K562 (cell line): ENCODE measurements around the gene YAF2. TPM values are rescaled to one million over a fixed set of nuclear protein-coding genes. Genes with fewer than 3 reads are reported as not detected.

Experiments used
- BCL6 ChIP-seq: fragments of 250-450 bp; sonication (Bioruptor Pico); IDR thresholded peaks from 2 replicates; pipeline ENCODE4 v1.4.0; 2020
- CBX2 ChIP-seq: fragments of 200-600 bp; sonication (generic); IDR thresholded peaks from one replicate; pipeline ENCODE4 v1.6.1; 2012; ENCODE audit warnings: mild to moderate bottlenecking, low read length, inconsistent platforms; ENCODE audit not compliant: insufficient read depth, poor library complexity, severe bottlenecking
- E2F3 ChIP-seq: fragments of 250-450 bp; sonication (Bioruptor Pico); IDR thresholded peaks from 2 replicates; pipeline ENCODE4 v1.4.0; 2020; ENCODE audit warnings: mild to moderate bottlenecking
- KDM1A ChIP-seq, 2 experiments: fragments of 450-650 bp; IDR thresholded peaks; 2 replicates each; pipeline ENCODE4 v1.6.1; 2016; ENCODE audit warnings: mild to moderate bottlenecking in 2 of 2
- MIER1 ChIP-seq: fragments of 450-650 bp; IDR thresholded peaks from 2 replicates; pipeline ENCODE4 v1.6.1; 2016; ENCODE audit warnings: antibody characterized with exemption, mild to moderate bottlenecking, low read depth
- TAF1 ChIP-seq: IDR thresholded peaks from 2 replicates; pipeline ENCODE4 v1.6.1; 2011; ENCODE audit warnings: mild to moderate bottlenecking, low read length, moderate library complexity; ENCODE audit not compliant: insufficient read depth, control insufficient read depth, severe bottlenecking; ENCODE audit errors: extremely low read depth
- polyA plus RNA-seq, 8 experiments: library from polyadenylated mRNA; depleted of rRNA in 4 of 8; stranded (reverse) in 5 of 8; unstranded in 3 of 8; fragments of >200 nt; fragmentation: Nextera tagmentation in 2 of 8; fragmentation: Illumina TruSeq in 1 of 8; extraction: Ambion mirVana in 2 of 8; extraction: Trizol in 1 of 8; gene quantifications; 2 replicates each; pipeline versions ENCODE4 v1.2.1 to v1.2.3, GENCODE V29; 2011 to 2014; ENCODE audit warnings: inconsistent platforms in 1 of 8, missing spikeins in 1 of 8
- total RNA-seq, 7 experiments: library from RNA; depleted of rRNA in 6 of 7; stranded (reverse); fragments of >200 nt in 6 of 7; fragmentation: Illumina TruSeq in 2 of 7; extraction: Trizol in 2 of 7; gene quantifications; 2 replicates each; pipeline versions ENCODE4 v1.2.1 to v1.2.3, GENCODE V29; 2011 to 2021; ENCODE audit warnings: low replicate concordance in 1 of 7
- TF ChIP-seq, protein P1 (sequence below), 2 experiments: fragments of 450-650 bp in 1 of 2; sonication (generic) in 1 of 2; formaldehyde crosslinking in 1 of 2; IDR thresholded peaks; 2 replicates each; pipeline versions ENCODE4 v1.7.1 to v1.9.0; 2016 to 2022; ENCODE audit warnings: inconsistent platforms in 1 of 2, mild to moderate bottlenecking in 1 of 2, missing genetic modification reagents in 1 of 2
- TF ChIP-seq, protein P2 (sequence below): IDR thresholded peaks from 2 replicates; pipeline ENCODE4 v1.6.1; 2011; ENCODE audit warnings: borderline replicate concordance, low read depth, mild to moderate bottlenecking, moderate library complexity, low read length; ENCODE audit not compliant: insufficient read depth, poor library complexity, severe bottlenecking
- TF ChIP-seq, protein P3 (sequence below): fragments of 250-450 bp; sonication (Bioruptor Pico); IDR thresholded peaks from 2 replicates; pipeline ENCODE4 v1.8.0; 2022; ENCODE audit warnings: moderate library complexity, mild to moderate bottlenecking, inconsistent platforms
- TF ChIP-seq, protein P4 (sequence below): fragments of 250-450 bp; sonication (Bioruptor Pico); IDR thresholded peaks from 2 replicates; pipeline ENCODE4 v1.4.0; 2020
- TF ChIP-seq, protein P5 (sequence below): fragments of 450-650 bp; formaldehyde crosslinking; IDR thresholded peaks from 2 replicates; pipeline ENCODE4 v1.4.0; 2020; ENCODE audit warnings: mild to moderate bottlenecking, moderate library complexity

YAF2 gene
- total and polyA plus RNA-seq, 9 of the 15 experiments (the other 6 are each of a cell fraction or from before 2014, with no cell fraction given) = 10.6 to 26.4 (median 21.3) TPM

DNA sequence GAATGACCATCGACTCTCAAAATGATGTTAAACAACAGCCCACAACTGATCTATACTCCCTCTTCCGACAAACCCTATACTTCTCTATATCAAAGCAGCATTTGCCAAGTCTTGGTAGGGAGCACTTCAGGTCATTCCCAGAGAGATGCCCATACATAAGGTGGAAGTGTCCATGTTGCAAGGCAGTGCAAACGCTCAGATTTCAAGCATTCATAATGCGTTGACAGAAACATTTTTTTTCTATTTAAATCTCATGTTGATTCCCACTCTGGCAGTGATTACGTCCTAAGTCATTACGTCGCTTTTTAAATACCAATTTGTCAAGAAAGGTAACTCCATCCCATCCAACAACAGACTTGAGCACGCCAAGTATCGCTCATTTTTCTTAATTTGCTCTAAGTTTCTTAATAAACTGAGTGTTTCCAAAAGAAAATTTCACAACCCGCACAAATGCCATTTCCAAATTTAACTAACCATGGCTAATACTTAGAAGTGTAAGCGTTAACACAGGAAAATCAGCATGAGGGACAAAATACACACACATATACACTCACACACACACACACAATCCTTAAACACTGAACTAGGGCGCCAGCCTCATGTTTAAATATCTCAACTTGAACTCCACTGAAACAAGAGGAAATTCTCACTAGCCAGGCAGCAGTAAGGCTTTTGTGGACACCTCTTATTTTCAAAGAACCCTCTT lies 94.4 kb downstream of the YAF2 start (continued):
- TF ChIP-seq, protein P1, sequence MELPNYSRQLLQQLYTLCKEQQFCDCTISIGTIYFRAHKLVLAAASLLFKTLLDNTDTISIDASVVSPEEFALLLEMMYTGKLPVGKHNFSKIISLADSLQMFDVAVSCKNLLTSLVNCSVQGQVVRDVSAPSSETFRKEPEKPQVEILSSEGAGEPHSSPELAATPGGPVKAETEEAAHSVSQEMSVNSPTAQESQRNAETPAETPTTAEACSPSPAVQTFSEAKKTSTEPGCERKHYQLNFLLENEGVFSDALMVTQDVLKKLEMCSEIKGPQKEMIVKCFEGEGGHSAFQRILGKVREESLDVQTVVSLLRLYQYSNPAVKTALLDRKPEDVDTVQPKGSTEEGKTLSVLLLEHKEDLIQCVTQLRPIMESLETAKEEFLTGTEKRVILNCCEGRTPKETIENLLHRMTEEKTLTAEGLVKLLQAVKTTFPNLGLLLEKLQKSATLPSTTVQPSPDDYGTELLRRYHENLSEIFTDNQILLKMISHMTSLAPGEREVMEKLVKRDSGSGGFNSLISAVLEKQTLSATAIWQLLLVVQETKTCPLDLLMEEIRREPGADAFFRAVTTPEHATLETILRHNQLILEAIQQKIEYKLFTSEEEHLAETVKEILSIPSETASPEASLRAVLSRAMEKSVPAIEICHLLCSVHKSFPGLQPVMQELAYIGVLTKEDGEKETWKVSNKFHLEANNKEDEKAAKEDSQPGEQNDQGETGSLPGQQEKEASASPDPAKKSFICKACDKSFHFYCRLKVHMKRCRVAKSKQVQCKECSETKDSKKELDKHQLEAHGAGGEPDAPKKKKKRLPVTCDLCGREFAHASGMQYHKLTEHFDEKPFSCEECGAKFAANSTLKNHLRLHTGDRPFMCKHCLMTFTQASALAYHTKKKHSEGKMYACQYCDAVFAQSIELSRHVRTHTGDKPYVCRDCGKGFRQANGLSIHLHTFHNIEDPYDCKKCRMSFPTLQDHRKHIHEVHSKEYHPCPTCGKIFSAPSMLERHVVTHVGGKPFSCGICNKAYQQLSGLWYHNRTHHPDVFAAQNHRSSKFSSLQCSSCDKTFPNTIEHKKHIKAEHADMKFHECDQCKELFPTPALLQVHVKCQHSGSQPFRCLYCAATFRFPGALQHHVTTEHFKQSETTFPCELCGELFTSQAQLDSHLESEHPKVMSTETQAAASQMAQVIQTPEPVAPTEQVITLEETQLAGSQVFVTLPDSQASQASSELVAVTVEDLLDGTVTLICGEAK (IDR thresholded peaks at IDR 0.05) = 0 out of 2 replicates have a peak, but pooled peaks have one; percentile 33
- TF ChIP-seq, protein P1 (CRISPR knock-in tag; IDR thresholded peaks at IDR 0.05) = no peak
- 0 out of 4 replicates have a peak, but pooled peaks of 1 of the 2 experiments have one; percentile 7 for TF ChIP-seq KDM1A (IDR thresholded peaks at IDR 0.05)
- peak; percentile 67 for TF ChIP-seq CBX2
- TF ChIP-seq, protein P2, sequence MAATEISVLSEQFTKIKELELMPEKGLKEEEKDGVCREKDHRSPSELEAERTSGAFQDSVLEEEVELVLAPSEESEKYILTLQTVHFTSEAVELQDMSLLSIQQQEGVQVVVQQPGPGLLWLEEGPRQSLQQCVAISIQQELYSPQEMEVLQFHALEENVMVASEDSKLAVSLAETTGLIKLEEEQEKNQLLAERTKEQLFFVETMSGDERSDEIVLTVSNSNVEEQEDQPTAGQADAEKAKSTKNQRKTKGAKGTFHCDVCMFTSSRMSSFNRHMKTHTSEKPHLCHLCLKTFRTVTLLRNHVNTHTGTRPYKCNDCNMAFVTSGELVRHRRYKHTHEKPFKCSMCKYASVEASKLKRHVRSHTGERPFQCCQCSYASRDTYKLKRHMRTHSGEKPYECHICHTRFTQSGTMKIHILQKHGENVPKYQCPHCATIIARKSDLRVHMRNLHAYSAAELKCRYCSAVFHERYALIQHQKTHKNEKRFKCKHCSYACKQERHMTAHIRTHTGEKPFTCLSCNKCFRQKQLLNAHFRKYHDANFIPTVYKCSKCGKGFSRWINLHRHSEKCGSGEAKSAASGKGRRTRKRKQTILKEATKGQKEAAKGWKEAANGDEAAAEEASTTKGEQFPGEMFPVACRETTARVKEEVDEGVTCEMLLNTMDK = no peak
- TF ChIP-seq MIER1 = peak; percentile 23; the same call in 1 of the 2 replicates
- TF ChIP-seq, protein P3, sequence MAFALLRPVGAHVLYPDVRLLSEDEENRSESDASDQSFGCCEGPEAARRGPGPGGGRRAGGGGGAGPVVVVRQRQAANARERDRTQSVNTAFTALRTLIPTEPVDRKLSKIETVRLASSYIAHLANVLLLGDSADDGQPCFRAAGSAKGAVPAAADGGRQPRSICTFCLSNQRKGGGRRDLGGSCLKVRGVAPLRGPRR (CRISPR knock-in tag) = no peak
- no peak for TF ChIP-seq TAF1
- TF ChIP-seq, protein P4, sequence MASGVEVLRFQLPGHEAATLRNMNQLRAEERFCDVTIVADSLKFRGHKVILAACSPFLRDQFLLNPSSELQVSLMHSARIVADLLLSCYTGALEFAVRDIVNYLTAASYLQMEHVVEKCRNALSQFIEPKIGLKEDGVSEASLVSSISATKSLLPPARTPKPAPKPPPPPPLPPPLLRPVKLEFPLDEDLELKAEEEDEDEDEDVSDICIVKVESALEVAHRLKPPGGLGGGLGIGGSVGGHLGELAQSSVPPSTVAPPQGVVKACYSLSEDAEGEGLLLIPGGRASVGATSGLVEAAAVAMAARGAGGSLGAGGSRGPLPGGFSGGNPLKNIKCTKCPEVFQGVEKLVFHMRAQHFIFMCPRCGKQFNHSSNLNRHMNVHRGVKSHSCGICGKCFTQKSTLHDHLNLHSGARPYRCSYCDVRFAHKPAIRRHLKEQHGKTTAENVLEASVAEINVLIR (CRISPR knock-in tag) = no peak
- no peak for TF ChIP-seq E2F3 (CRISPR knock-in tag)
- TF ChIP-seq, protein P5, sequence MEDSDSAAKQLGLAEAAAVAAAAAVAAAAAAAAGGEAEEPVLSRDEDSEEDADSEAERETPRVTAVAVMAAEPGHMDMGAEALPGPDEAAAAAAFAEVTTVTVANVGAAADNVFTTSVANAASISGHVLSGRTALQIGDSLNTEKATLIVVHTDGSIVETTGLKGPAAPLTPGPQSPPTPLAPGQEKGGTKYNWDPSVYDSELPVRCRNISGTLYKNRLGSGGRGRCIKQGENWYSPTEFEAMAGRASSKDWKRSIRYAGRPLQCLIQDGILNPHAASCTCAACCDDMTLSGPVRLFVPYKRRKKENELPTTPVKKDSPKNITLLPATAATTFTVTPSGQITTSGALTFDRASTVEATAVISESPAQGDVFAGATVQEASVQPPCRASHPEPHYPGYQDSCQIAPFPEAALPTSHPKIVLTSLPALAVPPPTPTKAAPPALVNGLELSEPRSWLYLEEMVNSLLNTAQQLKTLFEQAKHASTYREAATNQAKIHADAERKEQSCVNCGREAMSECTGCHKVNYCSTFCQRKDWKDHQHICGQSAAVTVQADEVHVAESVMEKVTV (CRISPR knock-in tag) = no peak
- no peak for TF ChIP-seq BCL6 (CRISPR knock-in tag)
